GM23248 (cell line): ENCODE measurements around the gene BCAR3.

ENCODE experiments used
- EZH2 ChIP-seq: fragments of 200-600 bp; sonication (generic); IDR thresholded peaks from 2 replicates; pipeline ENCODE4 v1.6.1; 2018; ENCODE audit warnings: antibody characterized with exemption, mild to moderate bottlenecking; ENCODE audit not compliant: insufficient read depth, poor library complexity, severe bottlenecking
- EZH2phosphoT487 ChIP-seq: fragments of 200-600 bp; sonication (generic); IDR thresholded peaks from 2 replicates; pipeline ENCODE4 v1.6.1; 2018; ENCODE audit warnings: antibody characterized with exemption, moderate library complexity, mild to moderate bottlenecking, low read depth; ENCODE audit not compliant: insufficient read depth

DNA sequence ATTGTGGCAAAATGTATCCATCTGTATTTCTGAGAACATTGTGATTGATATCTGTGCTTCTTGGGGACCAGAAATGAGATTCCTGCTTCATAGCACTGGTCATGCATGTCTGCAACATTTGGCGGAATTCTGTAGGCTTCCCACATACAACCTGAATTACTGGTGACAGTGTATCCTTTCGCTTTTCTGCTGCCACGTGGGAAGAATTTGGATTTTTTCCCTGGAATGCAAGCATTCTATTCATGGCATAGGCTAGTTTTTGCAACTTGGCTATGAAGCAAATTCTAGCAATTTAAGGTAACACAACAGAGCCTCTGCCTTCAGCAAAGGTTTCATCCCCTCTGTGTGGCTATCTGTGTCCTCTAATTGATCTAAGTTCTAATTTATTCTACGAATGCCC is 85.9 kb downstream of the BCAR3 start:
- TF ChIP-seq EZH2phosphoT487 (no peak), EZH2 (no peak)
